ENCODE data around the gene PXMP2.

Gene PXMP2

DNA sequence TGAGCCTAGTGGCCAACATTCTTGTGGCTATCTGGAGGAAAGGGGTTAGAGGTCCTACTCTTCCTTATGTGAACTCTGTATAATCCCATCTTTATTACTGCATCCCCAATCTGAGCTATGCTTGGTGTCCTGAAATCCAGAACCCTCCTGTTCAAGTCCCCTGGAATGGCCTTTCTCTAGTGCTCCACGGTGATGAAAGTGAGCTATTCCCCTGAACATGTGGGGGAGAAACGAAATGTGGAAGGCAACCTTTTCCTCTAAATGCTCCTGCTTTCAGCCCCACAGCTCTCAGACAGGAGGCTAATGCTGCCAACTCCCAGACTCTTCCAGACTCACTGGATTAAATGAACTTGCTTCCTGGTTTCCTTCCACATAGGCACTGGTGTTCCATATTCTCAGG lies 20.8 kb downstream of the PXMP2 start:
- TF ChIP-seq, protein P1, sequence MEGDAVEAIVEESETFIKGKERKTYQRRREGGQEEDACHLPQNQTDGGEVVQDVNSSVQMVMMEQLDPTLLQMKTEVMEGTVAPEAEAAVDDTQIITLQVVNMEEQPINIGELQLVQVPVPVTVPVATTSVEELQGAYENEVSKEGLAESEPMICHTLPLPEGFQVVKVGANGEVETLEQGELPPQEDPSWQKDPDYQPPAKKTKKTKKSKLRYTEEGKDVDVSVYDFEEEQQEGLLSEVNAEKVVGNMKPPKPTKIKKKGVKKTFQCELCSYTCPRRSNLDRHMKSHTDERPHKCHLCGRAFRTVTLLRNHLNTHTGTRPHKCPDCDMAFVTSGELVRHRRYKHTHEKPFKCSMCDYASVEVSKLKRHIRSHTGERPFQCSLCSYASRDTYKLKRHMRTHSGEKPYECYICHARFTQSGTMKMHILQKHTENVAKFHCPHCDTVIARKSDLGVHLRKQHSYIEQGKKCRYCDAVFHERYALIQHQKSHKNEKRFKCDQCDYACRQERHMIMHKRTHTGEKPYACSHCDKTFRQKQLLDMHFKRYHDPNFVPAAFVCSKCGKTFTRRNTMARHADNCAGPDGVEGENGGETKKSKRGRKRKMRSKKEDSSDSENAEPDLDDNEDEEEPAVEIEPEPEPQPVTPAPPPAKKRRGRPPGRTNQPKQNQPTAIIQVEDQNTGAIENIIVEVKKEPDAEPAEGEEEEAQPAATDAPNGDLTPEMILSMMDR (IDR thresholded peaks at IDR 0.05; ENCODE audit: low read depth, low read length, missing control alignments): no peak
- H3K27ac ChIP-seq: no peak overlapping the region
- no peak for DNase-seq
- no peaks in the 10 kb centered on the region for H3K36me3 ChIP-seq (replicated peaks)
- in situ Hi-C loops (cut with HindIII; ENCODE audit: low pct_ligation_motif_present, low sequenced_read_pairs): no loop called here
- H3K27me3 ChIP-seq (replicated peaks): no peaks in the 10 kb centered on the region
- no peak overlapping the region for H3K4me3 ChIP-seq (ENCODE audit: low read depth, low read length)

DNA sequence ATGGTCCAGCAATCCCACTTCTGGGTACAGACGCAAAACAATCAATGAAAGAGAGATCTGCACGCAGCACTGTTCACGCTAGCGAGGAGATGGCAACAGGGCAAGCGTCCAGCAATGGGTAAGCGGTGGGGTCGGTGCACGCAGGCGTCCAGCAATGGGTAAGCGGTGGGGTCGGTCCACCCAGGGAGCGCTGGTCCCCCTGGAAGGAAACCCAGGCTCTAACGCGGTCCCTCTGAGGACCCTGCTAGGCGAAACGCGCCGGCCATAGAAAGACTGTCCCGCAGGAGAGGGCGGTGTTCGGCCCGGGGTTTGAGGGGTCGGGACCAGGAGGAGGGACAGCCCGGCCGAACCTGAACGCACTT lies 22.6 kb downstream of the PXMP2 start:
- DNase-seq: no peak
- in situ Hi-C loops (cut with HindIII; ENCODE audit: low pct_ligation_motif_present, low sequenced_read_pairs): no loop called here
- TF ChIP-seq, protein P1 (IDR thresholded peaks at IDR 0.05; ENCODE audit: low read depth, low read length, missing control alignments): no peak

DNA sequence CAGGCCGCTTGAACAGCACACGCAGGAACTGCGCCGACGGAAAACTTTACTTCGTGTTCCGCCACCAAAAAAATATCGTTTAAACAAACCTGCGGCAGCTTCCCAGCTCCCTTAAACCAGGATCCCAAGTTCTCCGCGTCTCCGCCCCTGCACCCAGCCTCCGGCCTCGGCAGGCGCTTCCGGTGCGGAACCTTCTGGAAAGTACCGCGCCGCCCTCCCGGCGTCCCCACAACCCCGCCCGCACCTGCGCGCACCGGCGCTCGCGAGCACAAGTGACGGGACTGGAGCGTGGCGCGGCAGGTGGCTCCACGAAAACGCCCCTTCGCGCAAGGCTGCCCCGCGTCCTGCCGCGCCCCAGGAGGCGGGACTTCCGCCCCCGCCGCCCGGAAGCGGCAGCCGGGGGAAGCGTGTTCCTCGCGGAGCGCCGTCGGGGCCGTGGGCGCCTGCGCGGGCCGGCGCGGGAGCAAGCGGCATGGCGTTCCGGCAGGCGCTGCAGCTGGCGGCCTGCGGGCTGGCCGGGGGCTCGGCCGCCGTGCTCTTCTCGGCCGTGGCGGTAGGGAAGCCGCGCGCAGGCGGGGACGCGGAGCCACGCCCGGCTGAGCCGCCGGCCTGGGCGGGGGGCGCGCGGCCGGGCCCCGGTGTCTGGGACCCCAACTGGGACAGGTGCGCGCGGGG lies 23.2 kb downstream of the PXMP2 start, which contains the start of gene PGAM5:
TSS of gene PGAM5 (plus strand) at position 438 of the 675 bp plus-strand sequence. CDS start at position 473, 35 bp downstream.
- TF ChIP-seq, protein P1 (IDR thresholded peaks at IDR 0.05; ENCODE audit: low read depth, low read length, missing control alignments): no peak
- H3K36me3 ChIP-seq (replicated peaks): peaks cover 8% of the 10 kb centered on the region
- peak; percentile 46 for DNase-seq
- H3K27ac ChIP-seq: peak within 1 kb of the TSS; percentile 22
- H3K27me3 ChIP-seq (replicated peaks): no peaks in the 10 kb centered on the region
- H3K4me3 ChIP-seq (ENCODE audit: low read depth, low read length): peak within 1 kb of the TSS; percentile 80
- in situ Hi-C loops (cut with HindIII; ENCODE audit: low pct_ligation_motif_present, low sequenced_read_pairs): no loop called here

More for the DNA sequence above, 22.6 kb downstream of the PXMP2 start:
- Histone ChIP-seq H3K36me3 (replicated peaks) (peaks cover 3% of the 10 kb centered on the region), H3K4me3 (ENCODE audit: low read depth, low read length) (peak overlapping the region; percentile 80), H3K27me3 (replicated peaks) (no peaks in the 10 kb centered on the region), H3K27ac (peak overlapping the region; percentile 22)

DNA sequence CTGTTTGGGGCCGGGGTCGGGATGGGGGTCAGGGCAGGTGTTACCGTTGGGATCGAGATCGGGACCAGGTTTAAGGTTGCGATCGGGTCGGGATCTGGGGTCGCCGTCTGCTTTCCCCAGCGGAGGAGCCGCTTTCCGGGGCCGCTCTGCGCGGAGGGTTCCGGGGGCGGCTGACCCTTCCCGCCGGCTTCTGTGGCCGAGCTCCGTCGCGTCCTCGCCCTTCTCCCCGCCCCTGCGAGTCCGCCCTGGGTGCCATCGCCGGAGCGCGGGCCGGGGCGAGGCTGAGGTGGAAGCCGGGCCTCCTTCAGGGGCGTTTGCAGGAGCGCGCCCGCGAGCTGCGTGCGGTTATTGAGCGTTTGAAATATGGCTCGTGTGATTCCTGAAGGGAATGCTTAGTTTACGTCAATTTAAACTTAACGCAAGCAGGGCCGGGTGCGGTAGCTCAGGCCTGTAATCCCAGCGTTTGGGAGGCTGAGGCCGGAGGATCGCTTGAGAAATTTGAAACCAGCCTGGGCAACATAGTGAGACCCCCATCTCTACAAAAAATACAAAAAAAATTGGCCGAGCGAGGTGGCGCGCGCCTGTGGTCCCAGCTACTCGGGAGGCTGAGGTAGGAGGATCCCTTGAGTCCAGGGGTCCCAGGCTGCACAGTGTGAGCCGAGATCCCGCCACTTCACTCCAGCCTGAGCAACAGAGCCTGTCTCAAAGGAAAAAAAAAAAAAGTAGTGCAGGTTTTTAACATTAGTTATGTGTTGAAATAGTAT lies 23.9 kb downstream of the PXMP2 start:
- TF ChIP-seq, protein P1 (IDR thresholded peaks at IDR 0.05; ENCODE audit: low read depth, low read length, missing control alignments): no peak
- Histone ChIP-seq H3K36me3 (replicated peaks) (peaks cover 8% of the 10 kb centered on the region), H3K27ac (no peak overlapping the region), H3K27me3 (replicated peaks) (no peaks in the 10 kb centered on the region), H3K4me3 (ENCODE audit: low read depth, low read length) (peak overlapping the region; percentile 80)
- no peak for DNase-seq
- in situ Hi-C loops (cut with HindIII; ENCODE audit: low pct_ligation_motif_present, low sequenced_read_pairs): no loop called here

DNA sequence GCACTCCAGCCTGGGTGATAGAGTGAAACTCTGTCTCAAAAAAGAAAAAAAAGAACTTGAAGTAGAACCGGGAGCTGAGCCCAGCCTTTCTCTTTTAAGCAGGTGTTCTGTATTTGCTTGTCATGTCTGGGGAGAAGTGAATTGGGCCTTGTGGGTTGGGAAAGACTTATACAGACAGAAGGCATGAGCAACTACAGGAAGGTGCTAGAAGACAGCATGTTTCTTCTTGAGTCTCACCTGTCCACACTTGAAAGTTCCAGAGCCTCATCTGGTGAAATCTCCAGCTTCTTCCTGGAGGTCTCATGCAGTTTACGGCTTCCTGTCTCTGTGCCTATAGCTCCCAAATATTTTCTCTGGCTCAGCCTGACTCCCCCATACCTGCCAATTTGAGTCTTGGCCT lies 25.7 kb downstream of the PXMP2 start:
- H3K27ac ChIP-seq: no peak overlapping the region
- no peak for DNase-seq
- TF ChIP-seq, protein P1 (IDR thresholded peaks at IDR 0.05; ENCODE audit: low read depth, low read length, missing control alignments): no peak
- in situ Hi-C loops (cut with HindIII; ENCODE audit: low pct_ligation_motif_present, low sequenced_read_pairs): no loop called here
- no peaks in the 10 kb centered on the region for H3K27me3 ChIP-seq (replicated peaks)
- H3K4me3 ChIP-seq (ENCODE audit: low read depth, low read length): no peak overlapping the region
- H3K36me3 ChIP-seq (replicated peaks): peaks cover 16% of the 10 kb centered on the region
